ENCODE data around the gene RPEL1. TPM values are rescaled to one million over a fixed set of nuclear protein-coding genes. Genes with fewer than 3 reads are reported as not detected.
"Not testable (repeated sequence)": the region's sequence is repeated elsewhere in the genome, so short reads cannot be mapped to it uniquely, and the experiment has no call there.

Gene RPEL1
- total and polyA plus RNA-seq, 9 donors, result not detected

DNA sequence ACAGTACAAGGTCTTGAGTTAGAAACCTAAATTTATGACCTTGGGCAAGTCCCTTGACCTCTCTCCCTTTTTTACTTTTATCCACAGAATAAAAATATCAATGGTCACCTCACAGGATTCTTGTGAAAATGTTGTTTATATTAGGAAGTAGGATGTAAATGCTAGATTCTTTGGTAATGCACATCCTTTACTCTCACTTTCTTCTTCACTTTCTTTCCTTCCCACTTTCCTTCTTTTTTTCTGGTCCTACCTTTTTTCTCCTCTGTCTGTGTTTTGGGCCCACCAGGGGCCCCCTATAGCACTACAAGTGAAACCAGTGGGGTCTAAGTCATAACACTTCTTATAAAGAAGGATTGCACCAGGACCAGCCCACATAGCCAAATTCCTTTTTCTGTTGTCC is 12.1 kb downstream of the RPEL1 start:
- Histone ChIP-seq H3K9me3 (no peaks in the 10 kb centered on the region), H3K36me3 (no peaks in the 10 kb centered on the region), H3K27me3 (no peaks in the 10 kb centered on the region), H3K4me1 (ENCODE audit: insufficient read depth) (no peaks in the 10 kb centered on the region), H3K4me3 (no peak overlapping the region), H3K27ac (no peak overlapping the region)
- TF ChIP-seq POLR2A (IDR thresholded peaks at IDR 0.05) (no peak), EP300 (IDR thresholded peaks at IDR 0.05) (no peak)
- TF ChIP-seq, protein P1, sequence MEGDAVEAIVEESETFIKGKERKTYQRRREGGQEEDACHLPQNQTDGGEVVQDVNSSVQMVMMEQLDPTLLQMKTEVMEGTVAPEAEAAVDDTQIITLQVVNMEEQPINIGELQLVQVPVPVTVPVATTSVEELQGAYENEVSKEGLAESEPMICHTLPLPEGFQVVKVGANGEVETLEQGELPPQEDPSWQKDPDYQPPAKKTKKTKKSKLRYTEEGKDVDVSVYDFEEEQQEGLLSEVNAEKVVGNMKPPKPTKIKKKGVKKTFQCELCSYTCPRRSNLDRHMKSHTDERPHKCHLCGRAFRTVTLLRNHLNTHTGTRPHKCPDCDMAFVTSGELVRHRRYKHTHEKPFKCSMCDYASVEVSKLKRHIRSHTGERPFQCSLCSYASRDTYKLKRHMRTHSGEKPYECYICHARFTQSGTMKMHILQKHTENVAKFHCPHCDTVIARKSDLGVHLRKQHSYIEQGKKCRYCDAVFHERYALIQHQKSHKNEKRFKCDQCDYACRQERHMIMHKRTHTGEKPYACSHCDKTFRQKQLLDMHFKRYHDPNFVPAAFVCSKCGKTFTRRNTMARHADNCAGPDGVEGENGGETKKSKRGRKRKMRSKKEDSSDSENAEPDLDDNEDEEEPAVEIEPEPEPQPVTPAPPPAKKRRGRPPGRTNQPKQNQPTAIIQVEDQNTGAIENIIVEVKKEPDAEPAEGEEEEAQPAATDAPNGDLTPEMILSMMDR (IDR thresholded peaks at IDR 0.05), result no peak
- no peak for DNase-seq
- intact Hi-C loops (cut with DNase I), result no loop called here

DNA sequence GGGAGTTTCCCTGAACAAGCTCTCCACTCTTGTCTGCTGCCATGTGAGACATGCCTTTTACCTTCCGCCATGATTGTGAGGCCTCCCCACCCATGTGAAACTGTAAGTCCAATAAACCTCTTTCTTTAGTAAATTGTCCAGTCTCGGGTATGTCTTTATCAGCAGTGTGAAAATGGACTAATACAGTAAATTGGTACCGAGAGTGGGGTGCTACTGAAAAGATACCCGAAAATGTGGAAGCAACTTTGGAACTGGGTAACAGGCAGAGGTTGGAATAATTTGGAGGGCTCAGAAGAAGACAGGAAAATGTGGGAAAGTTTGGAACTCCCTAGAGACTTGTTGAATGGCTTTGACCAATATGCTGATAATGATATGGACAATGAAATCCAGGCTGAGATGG is 13.2 kb downstream of the RPEL1 start:
- 87 to 92% (median 88%) methylated on average over 4 of the region's 4 CpGs for WGBS, 3 donors
- intact Hi-C loops (cut with DNase I), result not testable (repeated sequence)

DNA sequence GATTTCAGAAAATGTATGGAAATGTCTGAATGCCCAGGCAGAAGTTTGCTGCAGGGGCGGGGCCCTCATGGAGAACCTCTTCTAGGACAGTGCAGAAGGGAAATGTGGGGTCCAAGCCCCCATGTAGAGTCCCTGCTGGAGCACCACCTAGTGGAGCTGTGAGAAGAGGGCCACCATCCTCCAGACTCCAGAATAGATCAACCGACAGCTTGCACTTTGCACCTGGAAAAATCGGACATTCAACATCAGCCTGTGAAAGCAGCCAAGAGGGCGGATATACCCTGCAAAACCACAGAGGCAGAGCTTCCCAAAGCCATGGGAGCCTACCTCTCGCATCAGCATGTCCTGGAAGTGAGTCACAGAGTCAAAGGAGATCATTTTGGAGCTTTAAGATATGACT is 14.3 kb downstream of the RPEL1 start:
- H3K27ac ChIP-seq, result no peak overlapping the region
- H3K27me3 ChIP-seq, result no peaks in the 10 kb centered on the region
- no peak for DNase-seq
- H3K9me3 ChIP-seq, result no peaks in the 10 kb centered on the region
- 88 to 89% (median 89%) methylated on average over 5 of the region's 5 CpGs for WGBS, 3 donors
- TF ChIP-seq EP300 (IDR thresholded peaks at IDR 0.05) (no peak), POLR2A (IDR thresholded peaks at IDR 0.05) (no peak)
- TF ChIP-seq, protein P1 (IDR thresholded peaks at IDR 0.05), result no peak
- H3K4me1 ChIP-seq (ENCODE audit: insufficient read depth), result no peaks in the 10 kb centered on the region
- no peak overlapping the region for H3K4me3 ChIP-seq
- intact Hi-C loops (cut with DNase I), result no loop called here
- no peaks in the 10 kb centered on the region for H3K36me3 ChIP-seq

More for the DNA sequence above, 13.2 kb downstream of the RPEL1 start:
- H3K9me3 ChIP-seq; H3K4me3 ChIP-seq; DNase-seq; H3K4me1 ChIP-seq (ENCODE audit: insufficient read depth); H3K36me3 ChIP-seq; H3K27me3 ChIP-seq; H3K27ac ChIP-seq: not testable (repeated sequence)

DNA sequence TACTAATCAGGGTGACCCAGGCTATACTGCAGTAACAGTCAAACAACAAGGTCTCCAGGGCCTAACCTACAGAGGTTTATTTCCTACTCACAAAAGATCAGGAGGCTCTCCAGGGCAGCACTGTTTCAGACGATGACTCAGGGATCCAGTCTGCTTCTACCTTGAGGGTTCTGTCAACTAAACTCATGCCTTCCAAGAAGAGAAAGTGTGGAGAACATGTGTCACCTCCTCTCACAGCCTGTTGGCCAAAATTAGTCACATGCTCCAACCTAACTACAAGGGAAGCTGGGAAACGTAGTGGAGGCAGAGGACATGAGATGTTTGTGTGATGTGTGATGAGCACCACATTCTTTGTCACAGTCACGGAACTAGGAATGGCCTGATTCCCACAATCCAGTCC is 16.5 kb downstream of the RPEL1 start:
- WGBS, 3 donors, result 68 to 87% (median 68%) methylated on average over 3 of the region's 3 CpGs
- Histone ChIP-seq H3K27me3 (no peaks in the 10 kb centered on the region), H3K4me1 (ENCODE audit: insufficient read depth) (no peaks in the 10 kb centered on the region), H3K36me3 (no peaks in the 10 kb centered on the region), H3K27ac (no peak overlapping the region), H3K4me3 (no peak overlapping the region), H3K9me3 (no peaks in the 10 kb centered on the region)
- TF ChIP-seq EP300 (IDR thresholded peaks at IDR 0.05) (no peak), POLR2A (IDR thresholded peaks at IDR 0.05) (no peak)
- TF ChIP-seq, protein P1 (IDR thresholded peaks at IDR 0.05), result no peak
- DNase-seq, result no peak
- intact Hi-C loops (cut with DNase I), result no loop called here

DNA sequence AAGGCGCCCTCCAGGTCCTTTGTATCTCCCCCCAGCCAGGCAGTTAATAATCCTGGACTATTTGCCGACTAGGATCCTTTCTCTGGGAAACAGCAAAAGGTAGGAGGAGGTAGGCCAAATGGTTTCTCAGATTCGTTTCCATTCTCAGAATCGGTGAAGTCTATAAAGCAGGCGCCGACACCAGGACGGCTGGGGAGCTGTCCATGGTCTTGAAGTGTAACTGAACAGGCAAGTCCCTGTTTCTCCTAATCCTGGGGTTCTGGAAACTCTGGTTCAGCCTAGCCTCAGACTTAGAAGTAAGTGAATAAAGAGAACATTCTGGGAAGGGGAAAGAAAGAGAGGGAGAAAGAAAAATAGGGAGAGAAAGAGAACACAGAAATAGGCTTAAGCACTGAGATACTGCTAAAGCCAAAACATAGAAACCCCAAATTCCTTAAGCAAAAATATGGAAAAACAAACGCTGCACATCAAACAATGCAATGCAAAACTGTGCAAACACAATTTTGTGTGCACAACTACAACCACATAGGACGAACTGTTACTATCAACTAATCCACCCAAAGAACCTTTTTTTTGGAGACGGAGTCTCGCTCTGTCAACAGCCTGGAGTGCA is 20.1 kb downstream of the RPEL1 start:
- H3K36me3 ChIP-seq, result no peaks in the 10 kb centered on the region
- intact Hi-C loops (cut with DNase I), result no loop called here
- DNase-seq, result peak; percentile 56 to 71 (median 63)
- TF ChIP-seq, protein P1 (IDR thresholded peaks at IDR 0.05), result no peak
- TF ChIP-seq POLR2A (IDR thresholded peaks at IDR 0.05) (no peak), EP300 (IDR thresholded peaks at IDR 0.05) (no peak)
- H3K27me3 ChIP-seq, result no peaks in the 10 kb centered on the region
- no peak overlapping the region for H3K27ac ChIP-seq
- WGBS, 3 donors, result 27 to 30% (median 30%) methylated on average over 11 of the region's 11 CpGs
- H3K4me1 ChIP-seq (ENCODE audit: insufficient read depth), result no peaks in the 10 kb centered on the region
- H3K4me3 ChIP-seq, result no peak overlapping the region
- no peaks in the 10 kb centered on the region for H3K9me3 ChIP-seq
